H1 (cell line): ENCODE results near the gene NHEJ1. TPM values are rescaled to one million over a fixed set of nuclear protein-coding genes. Genes with fewer than 3 reads are reported as not detected.

Source experiments
- CTCF ChIA-PET: fragments of 300-600 bp; sonication (Branson Sonifier 250); formaldehyde crosslinking; loops from one replicate; lab custom pipeline; 2021; ENCODE audit not compliant: partially characterized antibody; lab: Charles Lee
- POLR2A ChIA-PET: fragments of 300-600 bp; sonication (Branson Sonifier 250); formaldehyde crosslinking; loops from one replicate; lab custom pipeline; 2021; ENCODE audit warnings: inconsistent platforms; ENCODE audit not compliant: partially characterized antibody; lab: Charles Lee
- DNase-seq, 2 experiments: peaks; one replicate each; pipeline versions ENCODE4 v3.0.0 to v3.0.0-alpha.2; 2010 to 2022; ENCODE audit warnings: low spot score in 2 of 2, low read depth in 1 of 2, mixed read lengths in 1 of 2
- FAIRE-seq: peaks from 2 replicates; lab custom pipeline; 2011; peaks lifted over from hg19 to GRCh38; lab: Jason Lieb, UNC
- H2AFZ ChIP-seq: 2 replicates; pipeline ENCODE4 v1.8.1; 2012; ENCODE audit warnings: low read length, inconsistent platforms
- H2AK5ac ChIP-seq: 2 replicates; pipeline ENCODE4 v1.6.1; 2013; ENCODE audit warnings: low read depth, low read length
- H2BK120ac ChIP-seq: replicated peaks from 2 replicates; pipeline ENCODE3; 2013; ENCODE audit warnings: low read depth, low read length, inconsistent platforms
- H2BK12ac ChIP-seq: 2 replicates; pipeline ENCODE4 v1.6.1; 2013; ENCODE audit warnings: low read depth, low read length
- H2BK15ac ChIP-seq: 2 replicates; pipeline ENCODE4 v1.6.1; 2013; ENCODE audit warnings: low read length
- H2BK20ac ChIP-seq: 2 replicates; pipeline ENCODE4 v1.6.1; 2013; ENCODE audit warnings: low read length
- H2BK5ac ChIP-seq: 2 replicates; pipeline ENCODE4 v1.6.1; 2013; ENCODE audit warnings: low read depth, low read length
- H3K14ac ChIP-seq: 2 replicates; pipeline ENCODE4 v1.6.1; 2013; ENCODE audit warnings: inconsistent platforms; ENCODE audit not compliant: insufficient read length
- H3K18ac ChIP-seq: 2 replicates; pipeline ENCODE4 v1.6.1; 2013; ENCODE audit warnings: low read length; ENCODE audit errors: extremely low read depth
- H3K23ac ChIP-seq: 2 replicates; pipeline ENCODE4 v1.6.1; 2013; ENCODE audit warnings: inconsistent platforms; ENCODE audit not compliant: insufficient read length
- H3K23me2 ChIP-seq: 2 replicates; pipeline ENCODE4 v1.6.1; 2013; ENCODE audit warnings: low read depth, low read length
- H3K27ac ChIP-seq: 2 replicates; pipeline ENCODE4 v1.6.1; 2011; ENCODE audit warnings: low read depth, low read length, inconsistent platforms
- H3K27me3 ChIP-seq, 4 experiments: replicated peaks in 1 of 4; 1 replicate in 1 of 4; 2 replicates in 3 of 4; pipeline versions ENCODE4 v1.6.1 to v1.8.1; 2011 to 2013; ENCODE audit warnings: low read length in 3 of 4, mild to moderate bottlenecking in 3 of 4, inconsistent platforms in 2 of 4, mixed read lengths in 2 of 4, moderate library complexity in 1 of 4; ENCODE audit not compliant: control insufficient read depth in 3 of 4, insufficient read depth in 3 of 4; ENCODE audit errors: extremely low read depth in 1 of 4
- H3K36me3 ChIP-seq, 4 experiments: 2 replicates each; pipeline versions ENCODE4 v1.6.1 to v1.8.1; 2011 to 2013; ENCODE audit warnings: mild to moderate bottlenecking in 4 of 4, low read length in 3 of 4, moderate library complexity in 2 of 4, control low read depth in 1 of 4, inconsistent platforms in 1 of 4; ENCODE audit not compliant: insufficient read depth in 4 of 4, control insufficient read depth in 2 of 4
- H3K4ac ChIP-seq: replicated peaks from 2 replicates; pipeline ENCODE3; 2013; ENCODE audit warnings: low read length, low read depth, mixed read lengths, inconsistent platforms; ENCODE audit not compliant: insufficient read length
- H3K4me1 ChIP-seq, 4 experiments: replicated peaks in 1 of 4; 1 replicate in 1 of 4; 2 replicates in 3 of 4; pipeline versions ENCODE4 v1.6.1 to v1.8.1; 2011 to 2013; ENCODE audit warnings: low read length in 3 of 4, inconsistent platforms in 2 of 4, mixed read lengths in 1 of 4; ENCODE audit not compliant: insufficient read depth in 4 of 4, control insufficient read depth in 3 of 4
- H3K4me2 ChIP-seq, 2 experiments: 2 replicates each; pipeline versions ENCODE4 v1.6.1 to v1.8.1; 2011 to 2013; ENCODE audit warnings: low read depth in 2 of 2, low read length in 2 of 2, control low read depth in 1 of 2, inconsistent platforms in 1 of 2, mild to moderate bottlenecking in 1 of 2; ENCODE audit not compliant: insufficient read depth in 1 of 2
- H3K4me3 ChIP-seq, 4 experiments: fragments of 200-600, 300-600 bp in 1 of 4; sonication (generic), shearing (Covaris generic), sonication (Bioruptor Twin) in 1 of 4; 2 replicates each; pipeline versions ENCODE4 v1.5.1 to v1.8.1; 2011 to 2016; ENCODE audit warnings: low read length in 4 of 4, low read depth in 3 of 4, control low read depth in 2 of 4, inconsistent platforms in 2 of 4, mild to moderate bottlenecking in 2 of 4, mixed read lengths in 1 of 4, moderate library complexity in 1 of 4; ENCODE audit not compliant: insufficient read depth in 2 of 4; ENCODE audit errors: extremely low read depth in 1 of 4
- H3K56ac ChIP-seq: replicated peaks from 2 replicates; pipeline ENCODE3; 2013; ENCODE audit warnings: low read depth, mild to moderate bottlenecking, mixed read lengths, low read length, inconsistent platforms; ENCODE audit not compliant: insufficient read length
- H3K79me1 ChIP-seq: 2 replicates; pipeline ENCODE4 v1.6.1; 2013; ENCODE audit warnings: low read depth, low read length, control low read depth
- H3K79me2 ChIP-seq, 2 experiments: 2 replicates each; pipeline versions ENCODE4 v1.6.1 to v1.8.1; 2012 to 2013; ENCODE audit warnings: low read length in 2 of 2, mild to moderate bottlenecking in 2 of 2, inconsistent platforms in 1 of 2; ENCODE audit not compliant: insufficient read depth in 2 of 2, control insufficient read depth in 1 of 2
- H3K9ac ChIP-seq, 4 experiments: replicated peaks in 1 of 4; 1 replicate in 1 of 4; 2 replicates in 3 of 4; pipeline versions ENCODE4 v1.6.1 to v1.8.1; 2011 to 2013; ENCODE audit warnings: low read depth in 3 of 4, low read length in 3 of 4, control low read depth in 2 of 4, mild to moderate bottlenecking in 2 of 4, moderate library complexity in 2 of 4, inconsistent platforms in 1 of 4; ENCODE audit errors: extremely low read depth in 1 of 4
- H3K9me3 ChIP-seq, 2 experiments: 2 replicates each; pipeline versions ENCODE4 v1.6.1 to v1.8.1; 2012 to 2013; ENCODE audit warnings: mild to moderate bottlenecking in 2 of 2, moderate library complexity in 2 of 2, control low read depth in 1 of 2, inconsistent platforms in 1 of 2, low read depth in 1 of 2, low read length in 1 of 2, mixed read lengths in 1 of 2; ENCODE audit not compliant: insufficient read depth in 2 of 2
- H4K20me1 ChIP-seq, 2 experiments: replicated peaks in 1 of 2; 2 replicates each; pipeline versions ENCODE3 to v1.8.1; 2011 to 2013; ENCODE audit warnings: inconsistent platforms in 2 of 2, low read length in 2 of 2, mild to moderate bottlenecking in 1 of 2; ENCODE audit not compliant: insufficient read depth in 2 of 2, control insufficient read depth in 1 of 2
- H4K5ac ChIP-seq: 2 replicates; pipeline ENCODE4 v1.6.1; 2013; ENCODE audit warnings: low read length, low read depth, mixed read lengths, inconsistent platforms; ENCODE audit not compliant: insufficient read length
- H4K8ac ChIP-seq: 2 replicates; pipeline ENCODE4 v1.8.0; 2013; ENCODE audit warnings: mild to moderate bottlenecking, moderate library complexity, low read length, inconsistent platforms; ENCODE audit not compliant: insufficient read depth; ENCODE audit errors: extremely low read depth
- H4K91ac ChIP-seq: replicated peaks from 2 replicates; pipeline ENCODE3; 2013; ENCODE audit warnings: low read length, mixed read lengths, inconsistent platforms; ENCODE audit not compliant: insufficient read length
- ASH2L ChIP-seq: fragments of 200-600, 300-600 bp; sonication (generic); IDR thresholded peaks from one replicate; pipeline ENCODE4 v1.7.1; 2017; ENCODE audit warnings: low read length
- CBX5 ChIP-seq: fragments of 300-800, 300-1000 bp; sonication (generic); IDR thresholded peaks from 2 replicates; pipeline ENCODE4 v1.7.1; 2016; ENCODE audit warnings: antibody characterized with exemption, low read length, low read depth
- EGR1 ChIP-seq: IDR thresholded peaks from 2 replicates; pipeline ENCODE4 v1.6.1; 2011; ENCODE audit warnings: low read depth, low read length, borderline replicate concordance
- FOSL1 ChIP-seq: IDR thresholded peaks from 2 replicates; pipeline ENCODE4 v1.6.1; 2011; ENCODE audit warnings: mild to moderate bottlenecking, low read depth, low read length, moderate library complexity; ENCODE audit not compliant: insufficient read depth
- RXRA ChIP-seq: IDR thresholded peaks from 2 replicates; pipeline ENCODE4 v1.6.1; 2011; ENCODE audit warnings: low read depth, mild to moderate bottlenecking, low read length, moderate library complexity; ENCODE audit not compliant: insufficient read depth
- TAF7 ChIP-seq: optimal IDR thresholded peaks from 2 replicates; pipeline ENCODE3; 2011; ENCODE audit warnings: low read depth, mild to moderate bottlenecking, inconsistent platforms, low read length, moderate library complexity, borderline replicate concordance
- TBP ChIP-seq: IDR thresholded peaks from 2 replicates; pipeline ENCODE4 v1.6.1; 2011; ENCODE audit warnings: low read depth, low read length, improper control_type of control experiment
- WGBS, 2 experiments: shearing (Covaris generic) in 1 of 2; methylation state at CpG; one replicate each; pipeline versions ENCODE4 v1.1.6 to v1.1.7; 2013 to 2015; ENCODE audit warnings: low lambda C conversion rate in 2 of 2, mixed read lengths in 2 of 2, inconsistent platforms in 1 of 2, low coverage in 1 of 2, missing lambda C conversion rate in 1 of 2; ENCODE audit not compliant: insufficient replicate concordance in 2 of 2, insufficient coverage in 1 of 2, insufficient read length in 1 of 2; ENCODE audit errors: extremely low coverage in 1 of 2, missing lambda C conversion rate in 1 of 2; 5-methylcytosine and 5-hydroxymethylcytosine counted together
- polyA plus RNA-seq, 7 experiments: library from polyadenylated mRNA; depleted of rRNA in 3 of 7; stranded (reverse) in 5 of 7; unstranded in 2 of 7; fragments of >200 nt in 5 of 7; fragments of 200-250 nt in 2 of 7; gene quantifications; 1 replicate in 5 of 7; 2 replicates in 1 of 7; 4 replicates in 1 of 7; pipeline versions ENCODE4 v1.2.1 to v1.2.3, GENCODE V29; 2011 to 2013; ENCODE audit warnings: missing spikeins in 2 of 7, mixed read lengths in 2 of 7
- total RNA-seq: library from RNA; stranded (reverse); fragmentation: NEBNext Ultra II Directional; extraction: Animal tissue kit (Norgen Biotek cat#: 25700); gene quantifications from 2 replicates; pipeline ENCODE4 v1.2.1, GENCODE V29; 2021

Gene NHEJ1
- total and polyA plus RNA-seq, 2 of the 8 experiments (the other 6 are each of a cell fraction or from before 2014, with no cell fraction given) = 22.7 to 24.1 TPM

- no peak for FAIRE-seq
- Histone ChIP-seq H2BK5ac (no peak overlapping the region), H3K27me3 (peaks cover 0 to 7% (median 1%) of the 10 kb centered on the region in 4 experiments; a peak in 1 of 7 replicates), H3K36me3 (no peaks in the 10 kb centered on the region), H2BK12ac (no peak overlapping the region), H3K79me1 (no peaks in the 10 kb centered on the region), H4K5ac (no peak overlapping the region), H3K79me2 (no peaks in the 10 kb centered on the region), H3K4me3 (no peak overlapping the region), H3K4me2 (peak overlapping the region in 1 of 2 experiments; percentile 51; a peak in 1 of 4 replicates), H3K9me3 (no peaks in the 10 kb centered on the region), H2BK15ac (no peak overlapping the region), H3K27ac (no peak overlapping the region), H2BK20ac (no peak overlapping the region), H3K23ac (no peak overlapping the region), H2AK5ac (no peak overlapping the region), H4K91ac (no peak overlapping the region), H3K23me2 (no peaks in the 10 kb centered on the region; the same call in 1 of the 2 replicates), H4K20me1 (peaks cover 0 to 2% of the 10 kb centered on the region in 2 experiments), H3K14ac (no peak overlapping the region), H2AFZ (peak overlapping the region; percentile 54; the same call in 1 of the 2 replicates), H3K4me1 (peaks cover 0 to 3% (median 0%) of the 10 kb centered on the region in 4 experiments; a peak in 1 of 7 replicates), H3K56ac (no peak overlapping the region), H3K18ac (no peak overlapping the region), H2BK120ac (no peak overlapping the region), H3K4ac (no peak overlapping the region), H3K9ac (no peak overlapping the region), H4K8ac (no peak overlapping the region)
- no peak for TF ChIP-seq EGR1
- TF ChIP-seq CBX5 = no peak
- TF ChIP-seq TBP = no peak
- TF ChIP-seq TAF7 = no peak
- no peak for TF ChIP-seq RXRA
- TF ChIP-seq FOSL1 = no peak
- no peak for TF ChIP-seq ASH2L
- POLR2A ChIA-PET = interaction anchor here (1.8 kb wide), 1 partner anchor 11 kb away, joined by 4 read pairs; no protein-coding TSS in a partner anchor
- 89% methylated on average over 4 of the region's 4 CpGs; no CpG with 5 or more reads in 1 of the 2 experiments for WGBS, 2 experiments
- CTCF ChIA-PET = interaction anchor here (0.6 to 62.8 kb wide), 14 partner anchors 3 to 327 kb away, joined by 3 to 1777 read pairs (median 7); partner anchors contain the start of genes CFAP65 and IHH
- DNase-seq = no peak
These were observed 118.5 kb downstream of the NHEJ1 start for GRCh38 chr2:219042157-219042556.
